Gastrocnemius medialis (tissue), 4 donors: Measurements from ENCODE around the gene VAPA.

ENCODE experiments used
- CTCF ChIP-seq, 5 experiments: fragments of 450-650 bp in 3 of 5; fragments of 200-600 bp in 2 of 5; sonication (generic) in 2 of 5; IDR thresholded peaks in 4 of 5; conservative IDR thresholded peaks in 1 of 5; 1 replicate in 4 of 5; 2 replicates in 1 of 5; pipeline ENCODE4 v1.5.1; 2016 to 2019; ENCODE audit warnings: antibody characterized with exemption in 5 of 5, mild to moderate bottlenecking in 3 of 5, moderate library complexity in 3 of 5
- POLR2A ChIP-seq, 2 donors: fragments of 450-650 bp; IDR thresholded peaks; one replicate each; pipeline ENCODE4 v1.6.1; 2017; ENCODE audit warnings: antibody characterized with exemption in 2 of 2, mild to moderate bottlenecking in 2 of 2, moderate library complexity in 2 of 2

GRCh38 chr18:9996094-9996493 lies 82.3 kb downstream of the VAPA start:
- TF ChIP-seq CTCF (IDR thresholded peaks at IDR 0.05 in 4 of 5, conservative IDR thresholded peaks at IDR 0.05 in 1 of 5) (no peak), POLR2A (IDR thresholded peaks at IDR 0.05) (no peak)
